ENCODE results near the gene NEDD4L. TPM values are rescaled to one million over a fixed set of nuclear protein-coding genes. Genes with fewer than 3 reads are reported as not detected.

NEDD4L gene
- total and polyA plus RNA-seq, 9 donors, result 24.8 to 43.1 (median 34.0) TPM

DNA sequence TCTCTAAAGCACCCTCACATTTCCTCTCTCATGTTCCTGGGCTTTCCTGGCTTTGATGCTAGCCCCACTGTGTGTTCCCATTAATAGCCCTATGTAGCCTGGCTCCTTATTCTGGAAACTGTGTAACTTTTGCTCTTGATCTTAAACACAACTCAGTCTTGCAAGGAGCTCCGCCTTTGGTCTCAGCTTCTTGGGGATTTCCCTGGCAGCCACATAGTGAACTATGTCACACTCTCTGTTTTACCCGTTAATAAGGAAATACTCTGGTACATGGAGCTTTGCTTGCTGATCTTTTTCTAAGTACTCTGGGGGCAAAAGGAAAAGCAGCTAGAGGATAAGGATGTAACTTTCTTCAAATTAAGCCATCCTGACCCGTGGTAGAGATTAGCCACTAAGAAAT, 259.3 kb downstream of the NEDD4L start:
- Histone ChIP-seq H3K36me3 (ENCODE audit: control insufficient read depth, insufficient read depth, low read length) (no peaks in the 10 kb centered on the region), H3K27ac (ENCODE audit: low read length) (no peak overlapping the region), H3K27me3 (ENCODE audit: control insufficient read depth, insufficient read depth, low read length) (no peaks in the 10 kb centered on the region), H3K4me3 (ENCODE audit: low read length) (no peak overlapping the region), H3K9me3 (replicated peaks; ENCODE audit: control insufficient read depth, low read depth, low read length) (peaks cover 9% of the 10 kb centered on the region), H3K4me1 (ENCODE audit: control insufficient read depth, insufficient read depth, low read length) (peaks cover 10% of the 10 kb centered on the region)
- WGBS (ENCODE audit: insufficient coverage), result no CpG with 5 or more reads among the region's 3 CpGs
- no peak for DNase-seq

DNA sequence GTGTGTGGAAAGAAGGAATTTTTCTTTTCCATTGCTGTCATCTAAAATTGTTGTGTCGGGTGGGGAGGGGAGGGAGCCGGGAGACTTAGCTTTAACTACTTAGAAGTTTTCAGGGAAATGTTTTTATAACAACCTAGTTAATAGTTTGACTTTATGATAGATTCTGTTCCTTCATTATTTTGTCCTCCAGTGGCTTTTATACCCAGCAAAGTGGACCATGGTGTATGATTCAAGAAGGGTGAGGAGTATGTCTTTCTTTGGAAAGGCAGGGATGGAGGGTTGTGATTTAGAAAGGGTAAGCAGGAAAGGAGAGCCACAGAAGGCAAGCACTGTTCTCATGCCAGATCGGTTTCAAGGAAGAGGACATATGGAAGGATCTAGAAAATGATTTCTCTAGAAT, 261.8 kb downstream of the NEDD4L start:
- WGBS (ENCODE audit: insufficient coverage), result 100% methylated on average over 1 of the region's 3 CpGs
- Histone ChIP-seq H3K36me3 (ENCODE audit: control insufficient read depth, insufficient read depth, low read length) (no peaks in the 10 kb centered on the region), H3K9me3 (replicated peaks; ENCODE audit: control insufficient read depth, low read depth, low read length) (peaks cover 9% of the 10 kb centered on the region), H3K27me3 (ENCODE audit: control insufficient read depth, insufficient read depth, low read length) (no peaks in the 10 kb centered on the region), H3K27ac (ENCODE audit: low read length) (no peak overlapping the region), H3K4me1 (ENCODE audit: control insufficient read depth, insufficient read depth, low read length) (peaks cover 32% of the 10 kb centered on the region), H3K4me3 (ENCODE audit: low read length) (no peak overlapping the region)
- DNase-seq, result no peak

GRCh38 chr18:58307441-58307840, 263.4 kb downstream of the NEDD4L start:
- H3K27me3 ChIP-seq (ENCODE audit: control insufficient read depth, insufficient read depth, low read length), result no peaks in the 10 kb centered on the region
- H3K27ac ChIP-seq (ENCODE audit: low read length), result no peak overlapping the region

GRCh38 chr18:58308463-58308862, 264.4 kb downstream of the NEDD4L start:
- DNase-seq, result peak; percentile 45
- Histone ChIP-seq H3K9me3 (replicated peaks; ENCODE audit: control insufficient read depth, low read depth, low read length) (peaks cover 9% of the 10 kb centered on the region), H3K36me3 (ENCODE audit: control insufficient read depth, insufficient read depth, low read length) (no peaks in the 10 kb centered on the region), H3K27me3 (ENCODE audit: control insufficient read depth, insufficient read depth, low read length) (no peaks in the 10 kb centered on the region), H3K27ac (ENCODE audit: low read length) (no peak overlapping the region), H3K4me1 (ENCODE audit: control insufficient read depth, insufficient read depth, low read length) (peaks cover 27% of the 10 kb centered on the region), H3K4me3 (ENCODE audit: low read length) (no peak overlapping the region)
- WGBS (ENCODE audit: insufficient coverage), result 57% methylated on average over 7 of the region's 8 CpGs

More at GRCh38 chr18:58307441-58307840, 263.4 kb downstream of the NEDD4L start:
- Histone ChIP-seq H3K36me3 (ENCODE audit: control insufficient read depth, insufficient read depth, low read length) (no peaks in the 10 kb centered on the region), H3K4me1 (ENCODE audit: control insufficient read depth, insufficient read depth, low read length) (peaks cover 29% of the 10 kb centered on the region), H3K9me3 (replicated peaks; ENCODE audit: control insufficient read depth, low read depth, low read length) (peaks cover 9% of the 10 kb centered on the region), H3K4me3 (ENCODE audit: low read length) (no peak overlapping the region)
- DNase-seq, result no peak
- no CpG with 5 or more reads among the region's 3 CpGs for WGBS (ENCODE audit: insufficient coverage)

- no peak overlapping the region for H3K27ac ChIP-seq (ENCODE audit: low read length)
- DNase-seq, result no peak
- WGBS (ENCODE audit: insufficient coverage), result 88% methylated on average over 8 of the region's 8 CpGs
Observed at GRCh38 chr18:58309099-58309498, 265.1 kb downstream of the NEDD4L start.

DNA sequence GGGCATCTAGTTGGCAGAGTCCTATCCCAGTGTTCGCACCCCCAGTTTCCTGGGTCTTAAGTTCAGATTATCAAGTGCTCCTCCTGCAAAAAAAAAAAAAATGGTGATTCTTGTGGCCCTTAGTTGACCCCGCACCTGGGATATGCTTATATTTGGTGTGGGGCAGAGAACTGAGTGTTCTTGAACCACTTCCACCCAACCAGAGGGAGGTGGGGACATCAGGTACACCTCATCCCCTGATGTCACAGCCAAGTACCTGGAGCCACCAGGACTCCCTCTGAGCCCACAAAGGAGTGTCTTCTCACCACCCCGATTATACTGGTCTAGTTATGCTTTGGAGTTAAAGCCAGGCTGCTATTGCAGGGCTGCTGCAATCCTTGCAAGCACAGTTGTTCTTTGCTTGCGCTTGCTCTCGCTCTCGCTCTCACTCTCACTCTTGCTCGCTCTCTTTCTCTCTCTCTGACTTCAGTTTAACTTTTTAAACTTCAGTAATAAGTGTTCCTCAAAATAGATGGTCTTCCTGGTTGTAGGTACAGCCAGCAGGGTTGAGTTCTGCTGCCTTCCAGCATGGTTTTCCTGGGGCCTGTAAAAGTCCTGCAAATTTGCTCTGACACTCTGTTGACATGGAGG, 265.7 kb downstream of the NEDD4L start:
- 76% methylated on average over 2 of the region's 7 CpGs for WGBS (ENCODE audit: insufficient coverage)
- Histone ChIP-seq H3K27me3 (ENCODE audit: control insufficient read depth, insufficient read depth, low read length) (no peaks in the 10 kb centered on the region), H3K4me3 (ENCODE audit: low read length) (no peak overlapping the region), H3K36me3 (ENCODE audit: control insufficient read depth, insufficient read depth, low read length) (no peaks in the 10 kb centered on the region), H3K9me3 (replicated peaks; ENCODE audit: control insufficient read depth, low read depth, low read length) (peaks cover 9% of the 10 kb centered on the region), H3K27ac (ENCODE audit: low read length) (no peak overlapping the region), H3K4me1 (ENCODE audit: control insufficient read depth, insufficient read depth, low read length) (peaks cover 31% of the 10 kb centered on the region)
- DNase-seq, result no peak

More at GRCh38 chr18:58309099-58309498, 265.1 kb downstream of the NEDD4L start:
- peaks cover 9% of the 10 kb centered on the region for H3K9me3 ChIP-seq (replicated peaks; ENCODE audit: control insufficient read depth, low read depth, low read length)
- H3K4me1 ChIP-seq (ENCODE audit: control insufficient read depth, insufficient read depth, low read length), result peaks cover 31% of the 10 kb centered on the region
- no peaks in the 10 kb centered on the region for H3K27me3 ChIP-seq (ENCODE audit: control insufficient read depth, insufficient read depth, low read length)
- H3K36me3 ChIP-seq (ENCODE audit: control insufficient read depth, insufficient read depth, low read length), result no peaks in the 10 kb centered on the region
- H3K4me3 ChIP-seq (ENCODE audit: low read length), result no peak overlapping the region

GRCh38 chr18:58310517-58310916, 266.5 kb downstream of the NEDD4L start:
- Histone ChIP-seq H3K9me3 (replicated peaks; ENCODE audit: control insufficient read depth, low read depth, low read length) (peaks cover 5% of the 10 kb centered on the region), H3K27me3 (ENCODE audit: control insufficient read depth, insufficient read depth, low read length) (no peaks in the 10 kb centered on the region), H3K4me1 (ENCODE audit: control insufficient read depth, insufficient read depth, low read length) (peaks cover 36% of the 10 kb centered on the region), H3K36me3 (ENCODE audit: control insufficient read depth, insufficient read depth, low read length) (no peaks in the 10 kb centered on the region), H3K4me3 (ENCODE audit: low read length) (no peak overlapping the region), H3K27ac (ENCODE audit: low read length) (peak overlapping the region; percentile 8)
- WGBS (ENCODE audit: insufficient coverage), result no CpG with 5 or more reads among the region's 7 CpGs
- peak; percentile 55 for DNase-seq

DNA sequence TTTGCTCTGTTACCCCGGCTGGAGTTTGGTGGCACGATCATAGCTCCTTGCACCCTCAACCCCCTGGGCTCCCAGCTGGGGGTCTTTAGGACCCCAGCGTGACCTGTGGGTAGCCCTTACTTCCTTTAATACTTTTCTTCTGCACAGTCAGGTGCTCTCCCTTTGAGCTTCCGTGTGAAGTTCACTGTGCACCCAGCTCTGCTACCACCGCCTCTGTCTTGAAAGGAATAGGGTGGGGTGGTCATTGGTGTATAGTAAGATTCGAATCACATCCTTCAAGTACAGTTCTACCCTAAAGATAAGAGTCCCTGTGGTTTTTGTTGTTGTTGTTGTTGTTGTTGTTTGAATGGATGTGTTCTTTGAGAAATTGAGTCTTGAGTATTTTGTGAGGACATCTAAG, 267.4 kb downstream of the NEDD4L start:
- H3K36me3 ChIP-seq (ENCODE audit: control insufficient read depth, insufficient read depth, low read length), result no peaks in the 10 kb centered on the region
- H3K27me3 ChIP-seq (ENCODE audit: control insufficient read depth, insufficient read depth, low read length), result no peaks in the 10 kb centered on the region
- no peaks in the 10 kb centered on the region for H3K9me3 ChIP-seq (replicated peaks; ENCODE audit: control insufficient read depth, low read depth, low read length)
- WGBS (ENCODE audit: insufficient coverage), result 100% methylated on average over 2 of the region's 6 CpGs
- DNase-seq, result no peak
- H3K4me1 ChIP-seq (ENCODE audit: control insufficient read depth, insufficient read depth, low read length), result peaks cover 45% of the 10 kb centered on the region
- no peak overlapping the region for H3K4me3 ChIP-seq (ENCODE audit: low read length)
- H3K27ac ChIP-seq (ENCODE audit: low read length), result no peak overlapping the region

- Histone ChIP-seq H3K4me1 (ENCODE audit: control insufficient read depth, insufficient read depth, low read length) (peaks cover 54% of the 10 kb centered on the region), H3K36me3 (ENCODE audit: control insufficient read depth, insufficient read depth, low read length) (peaks cover 5% of the 10 kb centered on the region), H3K4me3 (ENCODE audit: low read length) (no peak overlapping the region), H3K27me3 (ENCODE audit: control insufficient read depth, insufficient read depth, low read length) (no peaks in the 10 kb centered on the region), H3K27ac (ENCODE audit: low read length) (no peak overlapping the region), H3K9me3 (replicated peaks; ENCODE audit: control insufficient read depth, low read depth, low read length) (no peaks in the 10 kb centered on the region)
- no peak for DNase-seq
- 88% methylated on average over 3 of the region's 5 CpGs for WGBS (ENCODE audit: insufficient coverage)
Observed at GRCh38 chr18:58313491-58314032, 269.5 kb downstream of the NEDD4L start.

GRCh38 chr18:58314284-58314683, 270.3 kb downstream of the NEDD4L start:
- H3K9me3 ChIP-seq (replicated peaks; ENCODE audit: control insufficient read depth, low read depth, low read length), result no peaks in the 10 kb centered on the region
- WGBS (ENCODE audit: insufficient coverage), result 81% methylated on average over 3 of the region's 7 CpGs
- peaks cover 5% of the 10 kb centered on the region for H3K36me3 ChIP-seq (ENCODE audit: control insufficient read depth, insufficient read depth, low read length)
- peak; percentile 63 for DNase-seq
- peaks cover 49% of the 10 kb centered on the region for H3K4me1 ChIP-seq (ENCODE audit: control insufficient read depth, insufficient read depth, low read length)
- H3K27ac ChIP-seq (ENCODE audit: low read length), result peak overlapping the region; percentile 83
- H3K27me3 ChIP-seq (ENCODE audit: control insufficient read depth, insufficient read depth, low read length), result no peaks in the 10 kb centered on the region
- no peak overlapping the region for H3K4me3 ChIP-seq (ENCODE audit: low read length)
